Stimulated activated CD4-positive, alpha-beta T cell treated with anti-CD3 and anti-CD28 coated beads, TNF-alpha, amount 100 ng/mL, for 1 hour (primary cell): ENCODE measurements around the gene ANAPC2.

Source experiments
- DNase-seq, 3 donors: peaks; one replicate each; pipeline ENCODE4 v3.0.0-alpha.2; 2020; ENCODE audit warnings: low read depth in 3 of 3, low spot score in 1 of 3

Gene ANAPC2, protein sequence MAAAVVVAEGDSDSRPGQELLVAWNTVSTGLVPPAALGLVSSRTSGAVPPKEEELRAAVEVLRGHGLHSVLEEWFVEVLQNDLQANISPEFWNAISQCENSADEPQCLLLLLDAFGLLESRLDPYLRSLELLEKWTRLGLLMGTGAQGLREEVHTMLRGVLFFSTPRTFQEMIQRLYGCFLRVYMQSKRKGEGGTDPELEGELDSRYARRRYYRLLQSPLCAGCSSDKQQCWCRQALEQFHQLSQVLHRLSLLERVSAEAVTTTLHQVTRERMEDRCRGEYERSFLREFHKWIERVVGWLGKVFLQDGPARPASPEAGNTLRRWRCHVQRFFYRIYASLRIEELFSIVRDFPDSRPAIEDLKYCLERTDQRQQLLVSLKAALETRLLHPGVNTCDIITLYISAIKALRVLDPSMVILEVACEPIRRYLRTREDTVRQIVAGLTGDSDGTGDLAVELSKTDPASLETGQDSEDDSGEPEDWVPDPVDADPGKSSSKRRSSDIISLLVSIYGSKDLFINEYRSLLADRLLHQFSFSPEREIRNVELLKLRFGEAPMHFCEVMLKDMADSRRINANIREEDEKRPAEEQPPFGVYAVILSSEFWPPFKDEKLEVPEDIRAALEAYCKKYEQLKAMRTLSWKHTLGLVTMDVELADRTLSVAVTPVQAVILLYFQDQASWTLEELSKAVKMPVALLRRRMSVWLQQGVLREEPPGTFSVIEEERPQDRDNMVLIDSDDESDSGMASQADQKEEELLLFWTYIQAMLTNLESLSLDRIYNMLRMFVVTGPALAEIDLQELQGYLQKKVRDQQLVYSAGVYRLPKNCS

GRCh38 chr9:137188490-137189296 is at the start of gene ANAPC2, which contains the start of gene SSNA1:
TSS of gene ANAPC2 (minus strand) at chr9:137188560. CDS start at chr9:137188532, 28 bp downstream.
TSS of gene SSNA1 (plus strand) at chr9:137188676. CDS start at chr9:137188727, 51 bp downstream.
- DNase-seq, result peak; percentile 74 to 92 (median 85)

- no peak for DNase-seq
Observed at GRCh38 chr9:137236936-137237421, 48.6 kb upstream of the ANAPC2 start.

GRCh38 chr9:137236238-137236935 is 48.0 kb upstream of the ANAPC2 start:
- DNase-seq, result peak; percentile 71 to 90 (median 83)

GRCh38 chr9:137235424-137236237 is 47.3 kb upstream of the ANAPC2 start:
- no peak for DNase-seq

- no peak for DNase-seq
Observed at GRCh38 chr9:137234758-137235423, 46.5 kb upstream of the ANAPC2 start.

- DNase-seq, result no peak
Observed at GRCh38 chr9:137234055-137234697, 45.8 kb upstream of the ANAPC2 start.

GRCh38 chr9:137233143-137233980 is 45.0 kb upstream of the ANAPC2 start:
- DNase-seq, result no peak

DNA sequence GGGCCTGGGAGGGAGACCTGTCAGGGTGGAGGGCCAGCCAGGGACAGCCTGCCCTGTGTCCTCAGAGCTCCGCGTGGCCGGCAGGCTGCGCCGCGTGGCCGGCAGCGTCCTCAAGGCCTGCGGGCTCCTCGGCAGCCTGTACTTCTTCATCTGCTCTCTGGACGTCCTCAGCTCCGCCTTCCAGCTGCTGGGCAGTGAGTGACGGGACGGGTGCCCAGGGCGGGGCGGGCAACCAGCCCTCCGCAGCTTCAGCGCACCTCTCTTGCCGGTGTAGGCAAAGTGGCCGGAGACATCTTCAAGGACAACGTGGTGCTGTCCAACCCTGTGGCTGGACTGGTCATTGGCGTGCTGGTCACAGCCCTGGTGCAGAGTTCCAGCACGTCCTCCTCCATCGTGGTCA is 44.1 kb upstream of the ANAPC2 start:
- no peak for DNase-seq

GRCh38 chr9:137232101-137232500 is 43.7 kb upstream of the ANAPC2 start:
- no peak for DNase-seq

DNA sequence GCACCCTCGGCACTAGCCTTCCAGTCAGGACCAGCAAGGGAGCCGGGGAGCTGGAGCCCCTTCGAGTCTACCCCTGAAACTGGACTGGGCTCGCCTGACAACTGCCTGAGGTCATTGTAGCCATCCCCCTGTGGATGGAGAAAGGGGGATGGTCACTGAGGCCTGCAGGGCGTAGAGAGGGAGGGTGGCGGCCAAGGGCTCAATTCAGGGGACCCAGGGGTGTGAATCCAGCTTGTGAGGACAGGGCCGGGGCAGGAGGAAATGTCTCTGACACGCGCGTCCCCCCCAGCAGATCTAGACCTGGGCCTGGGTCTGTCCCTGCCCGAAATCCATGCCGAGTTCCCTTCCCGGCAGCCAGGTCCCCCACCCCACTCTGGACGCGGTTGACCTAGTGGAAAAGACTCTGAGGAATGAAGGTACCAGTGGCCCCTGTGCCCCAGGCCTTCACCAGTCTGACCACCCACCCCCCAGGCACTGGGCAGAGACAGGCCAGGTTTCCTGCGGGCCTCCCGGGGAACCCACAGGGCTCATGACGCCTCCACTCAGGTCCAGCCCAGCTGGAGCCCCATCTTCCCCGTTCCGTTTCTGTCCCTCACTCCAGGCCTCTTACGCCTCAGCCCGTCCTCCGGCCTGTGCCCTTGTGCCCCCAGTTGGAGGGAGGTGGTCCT is 43.1 kb upstream of the ANAPC2 start:
- DNase-seq, result no peak

GRCh38 chr9:137230705-137231371 is 42.5 kb upstream of the ANAPC2 start, which contains the start of gene SLC34A3:
TSS of gene SLC34A3 (plus strand) at chr9:137230901. CDS start at chr9:137231703, 802 bp downstream.
- no peak for DNase-seq

GRCh38 chr9:137229903-137230704 is 41.7 kb upstream of the ANAPC2 start:
- DNase-seq, result no peak

- DNase-seq, result no peak
Observed at GRCh38 chr9:137228968-137229896, 40.9 kb upstream of the ANAPC2 start.

DNA sequence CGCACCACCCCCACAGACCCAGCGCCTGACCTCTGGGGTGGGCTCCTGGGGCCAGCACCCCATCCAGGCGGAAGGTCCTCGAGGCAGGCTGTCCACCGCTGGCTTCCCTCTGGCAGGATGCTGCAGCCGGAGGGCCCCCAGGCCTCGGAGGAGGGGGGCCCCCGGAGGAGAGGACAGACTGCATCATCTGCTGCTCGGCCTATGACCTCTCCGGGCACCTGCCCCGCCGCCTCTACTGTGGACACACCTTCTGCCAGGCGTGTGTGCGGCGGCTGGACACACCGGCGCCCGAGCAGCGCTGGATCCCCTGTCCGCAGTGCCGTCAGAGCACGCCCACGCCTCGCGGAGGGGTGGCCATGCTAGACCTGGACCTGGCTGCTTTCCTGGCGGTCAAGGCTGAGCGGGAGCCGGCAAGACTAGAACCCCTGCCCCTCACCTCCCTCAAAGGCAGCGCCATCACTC is 40.2 kb upstream of the ANAPC2 start:
- no peak for DNase-seq
